ENCODE measurements around the gene MED31.

Gene MED31

GRCh38 chr17:6667516-6667915 is 16.1 kb upstream of the MED31 start:
- no peak for TF ChIP-seq POLR2AphosphoS5 (IDR thresholded peaks at IDR 0.05; ENCODE audit: low read depth, low read length)
- no peak for TF ChIP-seq SIN3A (IDR thresholded peaks at IDR 0.05; ENCODE audit: borderline replicate concordance, insufficient read depth, low read length)
- no peak for TF ChIP-seq TAF1 (IDR thresholded peaks at IDR 0.05; ENCODE audit: borderline replicate concordance, insufficient read depth, low read length)
- no peak for TF ChIP-seq REST (IDR thresholded peaks at IDR 0.05; ENCODE audit: insufficient read depth in 1 of 2, low read depth in 2 of 2, low read length in 2 of 2)
- TF ChIP-seq FOXP2 (optimal IDR thresholded peaks at IDR 0.05; ENCODE audit: borderline replicate concordance, extremely low read depth, extremely low read length, insufficient read depth): no peak

GRCh38 chr17:6666557-6666956 is 15.2 kb upstream of the MED31 start:
- TF ChIP-seq FOXP2 (optimal IDR thresholded peaks at IDR 0.05; ENCODE audit: borderline replicate concordance, extremely low read depth, extremely low read length, insufficient read depth) (no peak), REST (IDR thresholded peaks at IDR 0.05; ENCODE audit: insufficient read depth in 1 of 2, low read depth in 2 of 2, low read length in 2 of 2) (no peak), POLR2AphosphoS5 (IDR thresholded peaks at IDR 0.05; ENCODE audit: low read depth, low read length) (no peak), SIN3A (IDR thresholded peaks at IDR 0.05; ENCODE audit: borderline replicate concordance, insufficient read depth, low read length) (no peak), TAF1 (IDR thresholded peaks at IDR 0.05; ENCODE audit: borderline replicate concordance, insufficient read depth, low read length) (no peak)

GRCh38 chr17:6666077-6666521 is 14.7 kb upstream of the MED31 start:
- TF ChIP-seq POLR2AphosphoS5 (IDR thresholded peaks at IDR 0.05; ENCODE audit: low read depth, low read length) (no peak), FOXP2 (optimal IDR thresholded peaks at IDR 0.05; ENCODE audit: borderline replicate concordance, extremely low read depth, extremely low read length, insufficient read depth) (peak; percentile 70), TAF1 (IDR thresholded peaks at IDR 0.05; ENCODE audit: borderline replicate concordance, insufficient read depth, low read length) (no peak), REST (IDR thresholded peaks at IDR 0.05; ENCODE audit: insufficient read depth in 1 of 2, low read depth in 2 of 2, low read length in 2 of 2) (peak in 1 of 2 experiments; percentile 26; a peak in 1 of 4 replicates), SIN3A (IDR thresholded peaks at IDR 0.05; ENCODE audit: borderline replicate concordance, insufficient read depth, low read length) (no peak)

GRCh38 chr17:6661464-6661848 is 10.1 kb upstream of the MED31 start:
- TF ChIP-seq SIN3A (IDR thresholded peaks at IDR 0.05; ENCODE audit: borderline replicate concordance, insufficient read depth, low read length) (no peak), FOXP2 (optimal IDR thresholded peaks at IDR 0.05; ENCODE audit: borderline replicate concordance, extremely low read depth, extremely low read length, insufficient read depth) (no peak), REST (IDR thresholded peaks at IDR 0.05; ENCODE audit: insufficient read depth in 1 of 2, low read depth in 2 of 2, low read length in 2 of 2) (no peak), POLR2AphosphoS5 (IDR thresholded peaks at IDR 0.05; ENCODE audit: low read depth, low read length) (no peak), TAF1 (IDR thresholded peaks at IDR 0.05; ENCODE audit: borderline replicate concordance, insufficient read depth, low read length) (no peak)
